ENCODE results near the gene TRIM44.

DNA sequence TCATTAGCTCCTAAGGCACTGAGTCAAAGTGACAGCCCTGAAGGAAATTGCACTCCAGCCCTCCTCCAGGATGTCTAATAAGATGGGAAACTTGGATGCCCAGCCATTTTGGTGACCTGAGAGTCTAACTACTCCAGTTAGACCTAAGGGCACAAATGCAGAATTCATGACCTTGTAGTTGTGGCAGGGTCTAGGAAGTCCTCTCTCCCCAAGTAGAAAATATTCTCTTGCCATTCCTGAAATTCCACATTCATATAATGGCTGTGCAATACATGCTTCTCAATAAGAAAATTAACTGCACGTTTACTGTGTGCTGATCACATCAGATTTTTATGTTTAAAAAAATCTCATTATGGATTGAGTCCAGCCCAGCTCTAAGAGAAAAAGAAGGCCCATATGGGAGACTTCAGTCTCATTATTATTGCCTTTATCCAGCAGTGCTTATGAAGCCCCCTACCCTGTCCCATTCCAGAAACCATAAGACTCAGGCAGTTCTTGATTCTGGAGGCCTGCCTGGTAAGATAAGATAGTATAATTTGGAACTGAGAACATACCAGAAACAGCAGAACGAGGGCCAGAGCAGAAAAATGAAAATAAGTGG lies 147.6 kb downstream of the TRIM44 start:
- TF ChIP-seq, protein P1, sequence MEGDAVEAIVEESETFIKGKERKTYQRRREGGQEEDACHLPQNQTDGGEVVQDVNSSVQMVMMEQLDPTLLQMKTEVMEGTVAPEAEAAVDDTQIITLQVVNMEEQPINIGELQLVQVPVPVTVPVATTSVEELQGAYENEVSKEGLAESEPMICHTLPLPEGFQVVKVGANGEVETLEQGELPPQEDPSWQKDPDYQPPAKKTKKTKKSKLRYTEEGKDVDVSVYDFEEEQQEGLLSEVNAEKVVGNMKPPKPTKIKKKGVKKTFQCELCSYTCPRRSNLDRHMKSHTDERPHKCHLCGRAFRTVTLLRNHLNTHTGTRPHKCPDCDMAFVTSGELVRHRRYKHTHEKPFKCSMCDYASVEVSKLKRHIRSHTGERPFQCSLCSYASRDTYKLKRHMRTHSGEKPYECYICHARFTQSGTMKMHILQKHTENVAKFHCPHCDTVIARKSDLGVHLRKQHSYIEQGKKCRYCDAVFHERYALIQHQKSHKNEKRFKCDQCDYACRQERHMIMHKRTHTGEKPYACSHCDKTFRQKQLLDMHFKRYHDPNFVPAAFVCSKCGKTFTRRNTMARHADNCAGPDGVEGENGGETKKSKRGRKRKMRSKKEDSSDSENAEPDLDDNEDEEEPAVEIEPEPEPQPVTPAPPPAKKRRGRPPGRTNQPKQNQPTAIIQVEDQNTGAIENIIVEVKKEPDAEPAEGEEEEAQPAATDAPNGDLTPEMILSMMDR (IDR thresholded peaks at IDR 0.05 in 8 of 11, conservative IDR thresholded peaks at IDR 0.05 in 3 of 11) = no peak
- TF ChIP-seq POLR2A (IDR thresholded peaks at IDR 0.05) = no peak

Measured in spleen (tissue), 7 donors.